ENCODE results near the gene PNKP. TPM values are rescaled to one million over a fixed set of nuclear protein-coding genes. Genes with fewer than 3 reads are reported as not detected.

Gene PNKP
- total RNA-seq, 1 donor from 2014 or later = 83.2 TPM

GRCh38 chr19:49896863-49897621 is 29.7 kb upstream of the PNKP start, which contains the start of gene IL4I1:
Gene IL4I1, minus strand, starts transcription at chr19:49896887. Its CDS starts 727 bp downstream, at chr19:49896160.
- peak within 1 kb of the TSS; percentile 36 for H3K27ac ChIP-seq
- H3K4me3 ChIP-seq = no peak within 1 kb of the TSS
- peaks cover 20% of the 10 kb centered on the region for H3K4me1 ChIP-seq
- TF ChIP-seq CTCF (IDR thresholded peaks at IDR 0.05) = no peak
- intact Hi-C loops (cut with DNase I) = no loop called here
- DNase-seq (peak; percentile 73), ATAC-seq (peak; percentile 71)
- H3K9me3 ChIP-seq = no peaks in the 10 kb centered on the region
- no peaks in the 10 kb centered on the region for H3K36me3 ChIP-seq
- H3K27me3 ChIP-seq = no peaks in the 10 kb centered on the region

GRCh38 chr19:49895566-49896297 is 28.4 kb upstream of the PNKP start:
- H3K36me3 ChIP-seq = no peaks in the 10 kb centered on the region
- no peaks in the 10 kb centered on the region for H3K9me3 ChIP-seq
- no peak for DNase-seq
- no peak overlapping the region for H3K4me3 ChIP-seq
- peaks cover 20% of the 10 kb centered on the region for H3K4me1 ChIP-seq
- H3K27me3 ChIP-seq = no peaks in the 10 kb centered on the region
- ATAC-seq = no peak
- intact Hi-C loops (cut with DNase I) = no loop called here
- no peak overlapping the region for H3K27ac ChIP-seq
- TF ChIP-seq CTCF (IDR thresholded peaks at IDR 0.05) = no peak

GRCh38 chr19:49894879-49895565 is 27.6 kb upstream of the PNKP start:
- no peaks in the 10 kb centered on the region for H3K27me3 ChIP-seq
- no peak for DNase-seq

GRCh38 chr19:49894011-49894664 is 26.8 kb upstream of the PNKP start:
- intact Hi-C loops (cut with DNase I) = no loop called here
- H3K9me3 ChIP-seq = no peaks in the 10 kb centered on the region
- H3K4me3 ChIP-seq = no peak overlapping the region
- no peaks in the 10 kb centered on the region for H3K27me3 ChIP-seq
- peaks cover 27% of the 10 kb centered on the region for H3K4me1 ChIP-seq
- DNase-seq = no peak
- no peaks in the 10 kb centered on the region for H3K36me3 ChIP-seq
- no peak for TF ChIP-seq CTCF (IDR thresholded peaks at IDR 0.05)
- ATAC-seq = no peak
- no peak overlapping the region for H3K27ac ChIP-seq

More at GRCh38 chr19:49894879-49895565, 27.6 kb upstream of the PNKP start:
- Histone ChIP-seq H3K4me3 (no peak overlapping the region), H3K27ac (no peak overlapping the region), H3K36me3 (no peaks in the 10 kb centered on the region), H3K4me1 (peaks cover 25% of the 10 kb centered on the region), H3K9me3 (no peaks in the 10 kb centered on the region)
- no peak for ATAC-seq
- no peak for TF ChIP-seq CTCF (IDR thresholded peaks at IDR 0.05)
- intact Hi-C loops (cut with DNase I) = no loop called here

- Histone ChIP-seq H3K4me3 (no peak overlapping the region), H3K4me1 (peaks cover 22% of the 10 kb centered on the region), H3K36me3 (no peaks in the 10 kb centered on the region), H3K27ac (no peak overlapping the region), H3K9me3 (no peaks in the 10 kb centered on the region), H3K27me3 (no peaks in the 10 kb centered on the region)
- DNase-seq (no peak), ATAC-seq (no peak)
- no peak for TF ChIP-seq CTCF (IDR thresholded peaks at IDR 0.05)
- intact Hi-C loops (cut with DNase I) = no loop called here
These were observed 25.3 kb upstream of the PNKP start for GRCh38 chr19:49892716-49893115.
